Measurements from ENCODE around the gene GPR6.

The GPR6 gene, protein sequence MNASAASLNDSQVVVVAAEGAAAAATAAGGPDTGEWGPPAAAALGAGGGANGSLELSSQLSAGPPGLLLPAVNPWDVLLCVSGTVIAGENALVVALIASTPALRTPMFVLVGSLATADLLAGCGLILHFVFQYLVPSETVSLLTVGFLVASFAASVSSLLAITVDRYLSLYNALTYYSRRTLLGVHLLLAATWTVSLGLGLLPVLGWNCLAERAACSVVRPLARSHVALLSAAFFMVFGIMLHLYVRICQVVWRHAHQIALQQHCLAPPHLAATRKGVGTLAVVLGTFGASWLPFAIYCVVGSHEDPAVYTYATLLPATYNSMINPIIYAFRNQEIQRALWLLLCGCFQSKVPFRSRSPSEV

DNA sequence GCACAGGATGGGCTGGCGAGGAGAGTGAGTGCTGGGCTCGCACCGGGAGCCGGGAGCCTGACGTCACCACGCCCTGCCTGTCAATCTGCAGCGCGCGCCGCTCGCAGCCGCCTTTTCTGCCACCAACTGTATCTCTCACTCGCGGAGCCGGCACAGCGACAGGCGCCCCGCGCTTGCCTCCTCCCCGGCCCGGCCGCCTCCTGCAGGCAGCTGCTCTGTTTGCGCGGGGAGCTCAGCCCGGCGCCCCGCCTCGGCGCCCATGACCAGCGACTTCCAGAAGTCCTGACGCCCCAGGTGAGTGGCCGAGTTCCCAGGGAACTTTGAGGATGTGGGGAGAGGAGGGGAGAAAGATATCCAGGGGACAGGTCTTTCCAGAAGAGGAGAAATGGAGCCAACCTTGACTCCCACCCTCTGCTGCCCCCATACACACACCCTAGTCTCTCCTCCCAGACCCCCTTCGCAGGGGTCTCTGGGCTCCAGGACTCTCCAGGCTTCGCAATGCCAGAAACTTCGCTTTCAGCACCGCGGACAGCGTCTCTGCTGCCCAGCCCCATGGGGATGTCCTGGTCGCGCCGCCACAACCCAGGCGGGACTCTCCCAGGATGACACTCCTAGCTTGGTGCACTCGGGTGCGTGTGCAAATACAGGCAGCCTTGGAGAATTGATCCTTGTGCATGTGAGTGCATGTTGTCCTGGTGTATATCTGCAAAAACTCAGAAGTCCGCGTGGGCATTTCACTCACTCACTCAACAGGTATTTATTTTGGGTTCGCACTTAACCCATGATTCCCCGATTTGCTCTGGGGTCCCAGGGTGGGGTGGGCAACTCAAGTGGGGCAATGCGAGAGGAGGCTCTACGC, at the start of gene GPR6:
GPR6 (plus strand) TSS at position 138 of the 859 bp plus-strand sequence. CDS start 802 bp downstream, outside the sequence.
- ChIA-PET POLR2A (no interaction called here), CTCF (no interaction called here)
- peak; percentile 75 for DNase-seq (ENCODE audit: extremely low spot score)
- TF ChIP-seq, protein P1, sequence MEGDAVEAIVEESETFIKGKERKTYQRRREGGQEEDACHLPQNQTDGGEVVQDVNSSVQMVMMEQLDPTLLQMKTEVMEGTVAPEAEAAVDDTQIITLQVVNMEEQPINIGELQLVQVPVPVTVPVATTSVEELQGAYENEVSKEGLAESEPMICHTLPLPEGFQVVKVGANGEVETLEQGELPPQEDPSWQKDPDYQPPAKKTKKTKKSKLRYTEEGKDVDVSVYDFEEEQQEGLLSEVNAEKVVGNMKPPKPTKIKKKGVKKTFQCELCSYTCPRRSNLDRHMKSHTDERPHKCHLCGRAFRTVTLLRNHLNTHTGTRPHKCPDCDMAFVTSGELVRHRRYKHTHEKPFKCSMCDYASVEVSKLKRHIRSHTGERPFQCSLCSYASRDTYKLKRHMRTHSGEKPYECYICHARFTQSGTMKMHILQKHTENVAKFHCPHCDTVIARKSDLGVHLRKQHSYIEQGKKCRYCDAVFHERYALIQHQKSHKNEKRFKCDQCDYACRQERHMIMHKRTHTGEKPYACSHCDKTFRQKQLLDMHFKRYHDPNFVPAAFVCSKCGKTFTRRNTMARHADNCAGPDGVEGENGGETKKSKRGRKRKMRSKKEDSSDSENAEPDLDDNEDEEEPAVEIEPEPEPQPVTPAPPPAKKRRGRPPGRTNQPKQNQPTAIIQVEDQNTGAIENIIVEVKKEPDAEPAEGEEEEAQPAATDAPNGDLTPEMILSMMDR (IDR thresholded peaks at IDR 0.05; ENCODE audit: control extremely low read depth, extremely low read depth, low read depth, missing control alignments) = no peak

GRCh38 chr6:109934293-109934692, 43.8 kb upstream of the GPR6 start:
- CTCF ChIA-PET = interaction anchor here (1.5 kb wide), 1 partner anchor 77 kb away, joined by 3 read pairs; no protein-coding TSS in a partner anchor
- no peak for DNase-seq (ENCODE audit: extremely low spot score)
- POLR2A ChIA-PET = no interaction called here
- TF ChIP-seq, protein P1 (IDR thresholded peaks at IDR 0.05; ENCODE audit: control extremely low read depth, extremely low read depth, low read depth, missing control alignments) = no peak

DNA sequence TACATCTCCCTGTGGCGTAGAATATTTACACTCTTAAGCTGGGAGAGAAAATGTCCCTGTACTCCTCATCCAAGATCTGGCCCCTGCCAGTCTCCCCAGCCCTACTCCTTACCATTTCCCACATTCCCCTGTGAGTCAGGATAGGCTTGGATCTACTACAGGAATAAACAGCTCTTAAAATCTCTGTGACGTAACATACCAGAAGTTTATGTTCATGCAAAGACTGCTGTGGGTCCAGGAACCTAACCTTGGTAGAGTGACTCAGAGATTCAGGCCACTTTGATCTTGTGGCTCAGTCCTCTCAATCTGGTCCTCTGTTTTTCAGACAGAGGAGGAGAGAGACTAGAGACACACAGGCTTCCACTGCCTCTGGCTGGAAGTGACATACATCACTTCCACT, 38.5 kb upstream of the GPR6 start:
- TF ChIP-seq, protein P1 (IDR thresholded peaks at IDR 0.05; ENCODE audit: control extremely low read depth, extremely low read depth, low read depth, missing control alignments) = no peak
- DNase-seq (ENCODE audit: extremely low spot score) = no peak
- ChIA-PET CTCF (no interaction called here), POLR2A (no interaction called here)

GRCh38 chr6:109944448-109944847, 33.7 kb upstream of the GPR6 start:
- CTCF ChIA-PET = interaction anchor here (0.8 kb wide), 1 partner anchor 15 kb away, joined by 3 read pairs; no protein-coding TSS in a partner anchor

DNA sequence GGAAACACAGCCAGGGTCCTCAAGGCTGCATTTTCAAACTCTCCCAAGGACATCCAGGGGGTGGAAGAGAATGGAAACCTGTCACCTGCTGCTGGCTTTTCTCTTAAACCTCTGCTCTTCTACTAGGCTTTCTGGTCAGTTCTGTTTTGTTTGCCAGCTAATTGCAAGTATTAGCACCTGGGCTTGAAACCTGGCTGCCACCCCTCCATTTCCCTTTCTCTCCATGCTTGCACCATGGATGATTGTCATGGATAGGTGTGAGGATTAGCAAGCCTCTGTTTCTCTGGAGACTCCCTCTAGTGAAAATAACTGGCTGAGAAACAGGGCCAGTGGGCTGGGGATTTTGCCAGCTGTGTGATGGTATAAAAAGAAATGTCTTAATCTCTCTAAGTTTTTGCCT, 33.0 kb upstream of the GPR6 start:
- no peak for DNase-seq (ENCODE audit: extremely low spot score)
- POLR2A ChIA-PET = no interaction called here
- CTCF ChIA-PET = interaction anchor here (0.8 kb wide), 1 partner anchor 14 kb away, joined by 3 read pairs; no protein-coding TSS in a partner anchor
- TF ChIP-seq, protein P1 (IDR thresholded peaks at IDR 0.05; ENCODE audit: control extremely low read depth, extremely low read depth, low read depth, missing control alignments) = no peak

More at GRCh38 chr6:109944448-109944847, 33.7 kb upstream of the GPR6 start:
- POLR2A ChIA-PET = no interaction called here
- TF ChIP-seq, protein P1 (IDR thresholded peaks at IDR 0.05; ENCODE audit: control extremely low read depth, extremely low read depth, low read depth, missing control alignments) = no peak
- DNase-seq (ENCODE audit: extremely low spot score) = no peak

DNA sequence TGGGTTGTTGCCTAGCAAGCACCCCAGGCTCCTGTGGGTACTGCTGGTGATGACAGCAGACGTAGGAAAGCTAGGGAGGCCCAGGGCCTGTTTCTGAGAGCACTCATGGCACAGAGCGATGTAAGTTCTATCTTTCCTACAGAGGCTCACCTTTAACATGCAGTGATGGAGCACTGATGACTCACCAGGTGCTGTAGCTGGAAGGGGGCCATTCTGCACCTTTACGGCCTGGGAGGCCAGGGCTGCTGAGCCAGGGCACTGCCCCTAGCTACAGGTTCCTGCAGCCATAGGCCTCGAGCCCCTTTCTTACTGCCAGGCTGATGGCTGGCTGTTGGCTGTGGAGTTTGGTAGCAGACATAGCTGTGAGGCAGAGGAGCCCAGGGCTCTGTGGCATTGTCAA, 31.1 kb upstream of the GPR6 start:
- DNase-seq (ENCODE audit: extremely low spot score) = no peak
- CTCF ChIA-PET = interaction anchor here (1.3 kb wide), 1 partner anchor 17 kb away, joined by 3 read pairs; no protein-coding TSS in a partner anchor
- TF ChIP-seq, protein P1 (IDR thresholded peaks at IDR 0.05; ENCODE audit: control extremely low read depth, extremely low read depth, low read depth, missing control alignments) = no peak
- POLR2A ChIA-PET = no interaction called here
